Measurements from ENCODE around the gene TAF3.

Gene TAF3

GRCh38 chr10:8060704-8061121 is 242.4 kb downstream of the TAF3 start:
- DNase-seq: peak; percentile 48

- DNase-seq: peak; percentile 43
These were observed 243.2 kb downstream of the TAF3 start for GRCh38 chr10:8061274-8062211.

GRCh38 chr10:8063128-8063908 is 245.0 kb downstream of the TAF3 start:
- DNase-seq: peak; percentile 26

- peak; percentile 26 for DNase-seq
These were observed 245.6 kb downstream of the TAF3 start for GRCh38 chr10:8063935-8064334.

- no peak for DNase-seq
These were observed 246.1 kb downstream of the TAF3 start for GRCh38 chr10:8064436-8064835.

GRCh38 chr10:8065651-8066050 is 247.3 kb downstream of the TAF3 start:
- DNase-seq: peak; percentile 12

GRCh38 chr10:8066124-8066523 is 247.8 kb downstream of the TAF3 start:
- DNase-seq: no peak
